ENCODE results near the gene MEGF9.

Gene MEGF9

GRCh38 chr9:120663380-120663779 lies 50.9 kb downstream of the MEGF9 start:
- DNase-seq (ENCODE audit: low spot score): no peak
- TF ChIP-seq CTCF (IDR thresholded peaks at IDR 0.05): no peak
- no peak overlapping the region for H3K27ac ChIP-seq
- no peak overlapping the region for H3K4me3 ChIP-seq

- TF ChIP-seq CTCF (IDR thresholded peaks at IDR 0.05): no peak
- Histone ChIP-seq H3K4me3 (no peak overlapping the region), H3K27ac (no peak overlapping the region)
- no peak for DNase-seq (ENCODE audit: low spot score)
Observed at GRCh38 chr9:120662513-120662912, 51.8 kb downstream of the MEGF9 start.

GRCh38 chr9:120659676-120660075 lies 54.6 kb downstream of the MEGF9 start:
- no peak for DNase-seq (ENCODE audit: low spot score)
- no peak overlapping the region for H3K4me3 ChIP-seq
- no peak for TF ChIP-seq CTCF (IDR thresholded peaks at IDR 0.05)
- H3K27ac ChIP-seq: no peak overlapping the region

- DNase-seq (ENCODE audit: low spot score): no peak
- Histone ChIP-seq H3K4me3 (no peak overlapping the region), H3K27ac (no peak overlapping the region)
- no peak for TF ChIP-seq CTCF (IDR thresholded peaks at IDR 0.05)
Observed at GRCh38 chr9:120659209-120659608, 55.1 kb downstream of the MEGF9 start.

GRCh38 chr9:120655005-120655622 lies 59.2 kb downstream of the MEGF9 start:
- H3K27ac ChIP-seq: no peak overlapping the region
- no peak overlapping the region for H3K4me3 ChIP-seq
- TF ChIP-seq CTCF (IDR thresholded peaks at IDR 0.05): no peak
- DNase-seq (ENCODE audit: low spot score): no peak

GRCh38 chr9:120654272-120654671 lies 60.0 kb downstream of the MEGF9 start:
- TF ChIP-seq CTCF (IDR thresholded peaks at IDR 0.05): no peak
- no peak for DNase-seq (ENCODE audit: low spot score)
- H3K27ac ChIP-seq: no peak overlapping the region
- no peak overlapping the region for H3K4me3 ChIP-seq

- no peak for DNase-seq (ENCODE audit: low spot score)
- Histone ChIP-seq H3K27ac (no peak overlapping the region), H3K4me3 (no peak overlapping the region)
- TF ChIP-seq CTCF (IDR thresholded peaks at IDR 0.05): no peak
Observed at GRCh38 chr9:120653762-120654161, 60.5 kb downstream of the MEGF9 start.
